RKO (cell line): ENCODE results near the gene ABCA1.
"Not testable (repeated sequence)": the region's sequence is repeated elsewhere in the genome, so short reads cannot be mapped to it uniquely, and the experiment has no call there.

ENCODE experiments used
- DNase-seq: peaks from one replicate; pipeline ENCODE4 v3.0.0-alpha.2; 2016; ENCODE audit warnings: low spot score

The ABCA1 gene

DNA sequence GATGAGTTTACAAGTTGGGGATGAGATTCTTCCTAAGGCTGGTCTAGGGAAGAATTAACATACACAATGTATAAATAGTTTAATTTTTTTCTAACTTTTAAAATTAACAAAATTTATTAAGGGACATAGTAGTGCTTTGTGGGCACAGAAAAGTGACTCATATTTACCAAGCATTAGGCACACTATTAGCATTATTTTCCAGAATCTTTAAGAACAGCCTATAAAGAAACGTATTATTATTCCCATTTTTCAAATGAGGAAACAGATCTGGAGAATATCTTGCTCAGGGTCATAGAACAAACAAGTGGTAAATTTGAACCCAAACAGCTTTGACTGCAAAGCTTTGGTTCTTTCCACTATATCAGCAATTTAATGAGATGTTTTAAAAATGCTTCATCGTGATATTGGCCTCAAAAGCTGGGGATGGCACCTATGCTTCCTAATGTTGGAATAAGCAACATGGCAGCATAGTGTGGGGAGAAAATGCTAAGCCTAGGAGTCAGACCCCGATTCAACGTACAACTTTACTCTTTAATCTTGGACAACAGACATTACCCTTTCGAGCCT lies 55.9 kb downstream of the ABCA1 start:
- DNase-seq = no peak

DNA sequence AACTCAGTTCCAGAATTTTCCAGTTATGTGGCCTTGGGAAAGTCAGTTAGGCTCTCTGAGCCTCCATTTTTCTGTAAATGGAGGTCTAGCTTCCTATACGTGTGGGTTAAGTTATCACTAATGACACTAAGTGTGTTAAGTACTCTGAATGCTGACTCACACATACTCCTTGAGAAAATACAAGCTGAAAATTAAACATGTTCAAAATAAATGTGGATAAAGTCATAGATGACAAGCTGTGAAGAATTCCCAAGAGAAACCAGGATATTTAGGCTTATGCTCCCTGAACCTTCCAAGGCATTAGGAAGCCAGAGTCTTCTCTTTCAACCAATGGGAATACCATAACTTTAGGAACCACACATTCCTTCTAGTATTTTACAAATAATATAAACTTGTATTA lies 58.1 kb downstream of the ABCA1 start:
- no peak for DNase-seq

DNA sequence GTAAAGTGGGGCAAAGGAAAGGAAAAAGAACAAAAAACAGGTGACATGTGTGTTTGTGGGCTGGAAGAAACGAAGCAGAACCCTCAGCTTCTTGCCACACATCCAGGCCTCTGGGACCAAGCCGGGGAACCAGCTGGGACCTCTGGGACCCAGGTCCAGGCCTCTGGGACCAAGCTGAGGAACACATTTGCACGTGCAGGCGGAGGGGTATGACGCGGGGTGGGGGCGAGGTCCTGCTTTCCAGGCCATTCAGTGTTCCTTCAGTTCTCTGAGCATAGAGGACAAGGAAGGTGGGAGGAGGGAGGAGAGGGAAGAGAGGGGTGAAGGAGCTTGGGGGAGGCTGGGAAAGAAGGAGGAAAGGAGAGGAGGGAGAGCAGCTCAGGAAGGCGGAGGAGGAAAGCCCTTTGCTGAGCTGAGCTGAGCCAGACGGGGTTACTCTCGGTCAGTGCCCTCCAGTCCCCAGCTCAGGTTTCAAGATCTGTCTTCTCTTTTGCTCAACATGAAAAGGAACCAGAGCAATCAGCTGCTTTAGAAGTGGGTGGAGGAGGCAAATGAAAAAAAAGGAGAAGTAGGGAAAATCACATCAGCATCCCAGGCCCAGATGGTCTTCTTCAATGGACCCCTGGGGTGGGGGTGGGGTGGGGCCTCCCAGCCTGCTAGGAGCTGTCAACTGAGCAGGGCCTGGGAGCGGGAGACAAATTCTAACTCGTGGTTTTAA lies 59.1 kb downstream of the ABCA1 start:
- peak; percentile 28 for DNase-seq

DNA sequence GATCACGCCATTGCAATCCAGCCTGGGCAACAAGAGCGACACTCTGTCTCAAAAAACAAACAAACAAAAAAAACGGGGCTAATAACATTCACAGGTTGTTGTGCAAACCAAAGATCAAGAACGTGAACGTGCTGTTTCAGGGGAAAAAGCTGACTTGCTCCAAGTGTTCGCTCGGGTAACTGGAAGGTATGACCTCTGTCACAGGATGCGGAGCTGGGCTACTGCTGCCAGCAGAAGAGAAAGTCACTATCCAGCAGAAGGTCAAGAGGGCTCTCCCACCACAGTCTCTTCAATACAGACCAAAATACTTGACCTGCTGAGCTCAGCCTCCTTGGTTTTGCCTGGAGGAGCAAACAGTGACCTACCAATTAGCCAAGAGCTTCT lies 59.7 kb downstream of the ABCA1 start:
- no peak for DNase-seq

DNA sequence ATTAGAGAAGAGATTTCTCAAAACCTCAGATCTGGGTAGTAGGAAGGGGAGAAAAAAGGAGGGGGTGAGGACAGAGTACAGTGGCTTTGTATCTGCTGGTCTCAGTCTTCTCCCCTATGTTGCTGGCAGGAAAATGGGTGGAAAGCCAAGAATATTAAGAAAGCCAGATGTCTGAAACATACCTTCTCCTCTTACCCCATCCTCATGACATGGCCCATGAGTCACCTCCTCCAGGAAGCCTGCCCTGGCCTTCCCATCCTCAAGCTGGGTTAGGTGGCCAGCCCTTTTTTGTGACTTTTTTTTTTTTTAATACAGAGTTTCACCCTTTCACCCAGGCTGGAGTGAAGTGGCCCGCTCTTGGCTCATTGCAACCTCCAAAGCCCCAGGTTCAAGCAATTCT lies 61.8 kb downstream of the ABCA1 start:
- DNase-seq = peak; percentile 62

DNA sequence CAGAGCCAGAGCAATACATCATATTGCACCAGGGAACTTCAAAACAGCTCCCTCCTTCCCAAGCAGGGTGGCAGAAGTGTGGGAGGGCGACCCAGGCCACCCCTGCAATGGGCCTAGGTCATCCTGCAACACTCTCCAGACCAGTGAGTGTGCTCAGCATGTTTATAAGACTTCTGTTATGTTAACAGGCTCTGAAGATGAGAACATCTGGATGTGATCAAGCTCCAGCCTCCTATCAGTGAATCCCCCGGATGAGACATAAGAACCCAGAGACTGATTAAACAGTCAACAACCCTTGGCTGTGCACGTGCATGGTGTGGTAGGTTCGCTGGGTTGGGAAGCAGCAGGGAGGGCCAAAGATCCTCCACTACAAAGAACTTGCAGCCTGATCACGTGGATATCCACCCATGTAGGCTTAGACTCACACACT lies 63.3 kb downstream of the ABCA1 start:
- DNase-seq = no peak

DNA sequence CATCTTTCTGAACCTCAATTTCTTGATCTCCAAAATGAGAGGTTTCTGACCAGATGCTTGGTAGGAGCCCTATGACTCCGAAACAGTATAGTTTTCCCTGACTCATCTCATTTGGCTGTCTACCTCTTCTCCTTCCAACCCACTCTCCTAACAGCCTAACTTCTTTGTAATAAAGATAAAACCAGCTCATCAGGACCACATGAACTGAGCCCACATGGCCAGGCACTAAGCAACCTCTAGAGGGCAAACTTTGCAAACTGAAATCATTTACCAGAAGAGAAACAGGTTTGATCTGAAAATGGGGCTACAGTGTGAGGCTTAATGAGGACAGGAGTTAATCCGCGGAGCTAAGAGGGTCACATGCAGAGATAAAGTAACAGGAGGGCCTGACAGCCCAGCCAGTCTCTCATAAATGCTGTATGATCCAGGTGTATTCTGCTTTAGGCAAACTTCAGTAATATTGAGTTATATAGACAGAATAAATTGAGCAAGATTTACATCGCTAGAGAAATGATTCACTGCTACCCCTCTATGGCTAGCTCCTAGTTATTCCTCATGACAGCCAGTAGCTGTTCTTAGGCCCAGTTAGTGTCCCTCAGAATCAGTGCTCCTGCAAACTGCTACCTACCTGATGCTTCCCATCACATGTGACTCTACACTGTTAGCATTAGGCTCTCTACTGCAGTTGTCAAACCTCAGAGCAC lies 64.6 kb downstream of the ABCA1 start:
- peak; percentile 92 for DNase-seq

DNA sequence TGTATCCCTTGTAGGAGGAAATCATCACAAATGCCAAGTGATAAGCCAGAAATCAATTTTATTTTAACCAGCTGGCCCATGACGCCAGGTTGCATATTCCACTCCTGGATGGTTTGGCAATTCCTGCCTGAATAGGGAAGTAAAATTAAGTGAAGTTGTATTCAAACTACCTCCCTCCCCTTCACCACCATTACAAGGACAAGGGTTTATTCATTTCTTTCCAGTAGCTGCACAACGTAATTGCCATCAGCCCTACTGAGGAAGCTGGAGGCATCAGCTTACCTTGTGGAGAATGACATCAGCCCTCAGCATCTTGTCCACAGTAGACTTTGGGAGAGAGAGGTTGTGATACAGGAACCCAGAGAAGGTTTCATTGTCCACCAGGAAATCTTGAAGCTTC lies 66.6 kb downstream of the ABCA1 start:
- DNase-seq = no peak

DNA sequence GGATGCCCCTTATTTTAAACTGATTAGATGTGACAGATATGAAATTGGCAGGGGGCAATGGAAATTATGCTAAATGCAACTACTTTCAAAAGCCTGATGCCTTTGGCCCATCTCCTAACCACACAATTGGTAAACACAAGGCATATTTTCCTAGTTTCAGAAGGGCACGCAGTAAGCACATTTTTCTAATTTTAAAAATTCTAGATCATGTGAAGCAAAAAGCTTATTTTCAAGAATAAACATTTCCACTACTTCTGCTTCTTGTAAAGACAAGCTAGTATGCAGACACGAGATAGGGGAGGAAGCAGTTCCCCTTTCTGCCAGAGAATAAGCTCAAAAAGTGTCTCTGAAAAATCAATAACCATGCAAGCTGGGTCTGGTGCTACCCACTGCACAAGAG lies 67.7 kb downstream of the ABCA1 start:
- no peak for DNase-seq

DNA sequence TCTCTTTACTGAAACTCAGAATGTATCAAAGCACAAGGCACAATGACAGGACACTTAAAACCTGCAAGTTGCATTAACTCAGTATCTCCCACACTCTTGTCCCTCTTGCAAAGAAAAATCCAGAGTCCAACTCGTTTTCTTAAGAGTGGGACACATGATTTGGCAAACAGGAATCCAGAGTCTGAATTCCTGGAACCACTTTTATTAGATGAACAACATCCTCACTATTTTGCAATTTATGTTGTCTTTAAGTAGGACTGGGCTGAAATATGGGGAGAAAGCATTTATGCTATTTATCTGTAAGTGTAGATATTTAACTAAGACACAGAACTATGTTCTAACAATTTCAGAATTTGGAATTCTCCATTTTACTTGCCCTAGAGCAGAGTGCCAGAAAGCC lies 69.1 kb downstream of the ABCA1 start:
- DNase-seq = no peak

DNA sequence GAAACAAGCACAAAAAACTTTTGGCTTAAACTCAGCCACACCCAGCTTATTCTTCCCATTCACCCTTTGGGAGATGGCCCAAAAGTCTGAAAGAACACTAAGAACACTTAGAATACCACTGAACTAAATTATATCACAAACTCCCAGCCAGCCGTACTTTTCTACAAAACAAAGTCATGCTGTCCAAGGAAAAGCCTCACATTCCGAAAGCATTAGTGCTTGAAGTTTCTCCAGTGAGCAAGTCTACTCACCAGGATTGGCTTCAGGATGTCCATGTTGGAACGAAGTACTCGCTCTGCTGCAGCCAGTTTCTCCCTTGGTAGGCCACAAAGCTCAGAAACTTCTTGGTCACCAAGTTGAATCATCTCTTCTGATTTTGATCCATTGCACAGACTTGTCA lies 69.7 kb downstream of the ABCA1 start:
- DNase-seq = no peak

DNA sequence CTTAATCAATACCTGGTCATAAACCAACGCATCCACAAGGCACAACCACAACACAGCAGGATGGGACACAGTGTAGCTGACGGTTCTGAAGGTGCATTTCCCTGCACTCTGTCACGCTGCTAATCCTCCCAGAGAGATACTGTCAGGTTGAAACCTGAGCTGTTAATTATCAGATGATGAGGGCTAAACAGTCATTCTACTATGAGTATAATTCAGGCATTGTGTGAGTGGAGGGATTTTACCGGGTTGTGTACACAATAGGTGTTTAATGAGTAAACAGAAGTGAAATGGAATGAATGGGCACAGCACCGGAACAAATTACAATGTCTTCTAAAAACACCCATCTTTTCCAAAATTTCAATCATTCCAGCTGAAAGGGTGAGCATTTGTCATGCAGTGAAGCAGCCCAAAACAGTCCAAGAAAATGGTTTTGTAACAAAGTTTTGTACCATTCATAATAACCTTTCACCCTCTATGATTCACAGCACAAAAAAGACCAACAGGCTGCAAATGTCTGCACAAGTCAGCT lies 71.5 kb downstream of the ABCA1 start:
- DNase-seq = no peak

DNA sequence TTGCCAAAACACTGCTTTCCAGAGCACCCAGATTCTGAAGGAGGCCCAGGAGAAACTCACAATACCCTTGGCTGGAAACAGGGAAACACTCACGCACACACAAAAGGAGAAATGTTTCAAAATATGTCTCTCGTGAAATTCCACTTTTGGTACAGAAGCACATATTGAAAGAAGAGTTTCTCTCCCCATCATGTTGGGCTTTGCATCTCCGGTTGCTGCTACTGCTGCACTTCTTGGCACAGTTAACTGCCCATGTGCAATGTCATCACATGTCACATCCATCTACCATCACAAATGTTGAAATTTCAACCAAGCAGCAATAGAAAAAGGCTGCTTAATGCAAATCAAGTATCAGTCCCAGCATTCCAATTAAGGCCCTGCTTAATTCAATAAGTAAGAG lies 72.1 kb downstream of the ABCA1 start:
- DNase-seq = no peak

DNA sequence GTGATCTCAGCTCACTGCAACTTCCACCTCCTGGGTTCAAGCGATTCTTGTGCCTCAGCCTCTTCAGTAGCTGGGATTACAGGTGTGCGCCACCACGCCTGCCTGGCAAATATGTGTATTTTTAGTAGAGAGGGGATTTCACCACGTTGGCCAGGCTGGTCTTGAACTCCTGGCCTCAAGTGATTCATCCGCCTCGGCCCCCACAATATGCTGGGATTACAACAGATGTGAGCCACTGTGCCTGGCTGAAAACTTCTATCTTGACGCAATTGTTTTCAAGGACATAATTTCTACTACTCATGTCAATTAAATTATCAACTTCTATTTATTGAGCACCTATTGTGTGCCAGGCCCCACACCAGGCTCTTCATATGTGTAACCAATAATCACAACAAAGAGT lies 72.7 kb downstream of the ABCA1 start:
- DNase-seq = not testable (repeated sequence)

DNA sequence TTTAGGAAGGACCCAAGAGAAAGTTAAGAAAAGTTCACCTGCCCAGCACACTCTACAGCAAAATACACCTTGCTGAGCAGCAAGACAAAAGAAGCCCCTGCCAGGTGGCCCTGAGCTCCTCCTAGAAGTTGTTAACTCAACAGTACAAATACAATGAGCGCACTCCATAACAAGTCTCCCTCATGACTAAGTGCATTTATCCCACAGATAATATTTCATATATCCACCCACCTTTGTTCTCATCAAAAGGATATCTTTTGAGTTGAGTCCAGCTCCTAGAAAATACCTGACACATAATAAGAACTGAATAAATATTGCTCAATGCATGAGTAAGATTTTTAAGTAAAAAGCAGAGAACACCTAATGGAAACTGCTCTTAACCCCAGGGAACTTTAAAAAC lies 73.3 kb downstream of the ABCA1 start:
- DNase-seq = no peak

DNA sequence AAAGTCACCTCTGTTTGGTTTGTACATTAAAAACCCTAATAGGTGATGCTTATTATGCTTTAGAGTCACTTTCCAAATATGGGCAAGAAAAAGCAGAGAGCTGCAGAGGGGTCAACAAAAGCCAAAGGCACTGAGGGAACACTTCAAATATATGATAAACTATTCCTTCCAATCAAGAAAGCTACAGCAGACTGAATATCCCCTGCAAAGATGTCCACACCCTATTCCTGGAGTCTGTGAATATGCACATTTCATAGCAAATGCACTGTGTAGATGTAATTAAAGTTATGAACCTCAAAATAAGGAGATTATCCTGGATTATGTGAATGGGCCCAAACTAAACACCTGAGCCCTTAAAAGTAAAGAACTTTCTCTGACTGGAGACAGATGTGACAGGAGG lies 74.3 kb downstream of the ABCA1 start:
- no peak for DNase-seq

DNA sequence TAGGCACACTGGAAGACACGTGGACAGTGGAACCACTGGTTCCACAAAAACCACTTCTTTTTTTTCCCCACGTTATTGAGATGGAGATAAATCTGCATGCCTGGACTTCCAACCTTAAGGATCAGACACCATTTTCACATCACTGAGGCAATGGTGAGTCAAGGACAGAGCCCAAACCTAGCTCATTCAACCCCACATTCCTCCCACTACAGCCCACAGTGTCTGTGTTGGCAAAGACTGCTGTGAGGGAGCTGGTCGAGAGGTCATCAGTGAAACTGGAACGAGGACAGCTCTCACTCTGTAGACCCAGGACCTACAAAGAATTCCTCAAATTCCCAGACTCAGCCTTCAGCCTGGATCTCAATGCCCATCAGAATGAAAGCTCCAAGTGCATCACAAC lies 74.8 kb downstream of the ABCA1 start:
- DNase-seq = no peak

DNA sequence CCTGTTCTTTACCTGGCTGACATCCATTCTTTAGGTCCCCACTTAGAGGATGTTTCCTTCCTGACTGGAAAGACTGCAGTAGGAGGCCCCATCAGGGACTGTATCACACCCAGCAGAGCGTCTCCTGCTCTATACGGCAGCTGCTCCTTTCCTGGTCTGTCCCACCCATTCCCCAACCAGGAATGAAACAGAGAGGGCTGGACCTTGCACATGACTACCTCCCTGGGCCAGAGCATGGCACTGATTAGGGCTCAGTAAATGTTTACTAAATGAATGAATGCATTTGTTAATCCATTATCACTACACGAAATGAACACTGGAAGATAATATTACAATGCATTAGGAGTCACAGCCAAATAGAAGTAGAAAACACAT lies 76.4 kb downstream of the ABCA1 start:
- DNase-seq = no peak

DNA sequence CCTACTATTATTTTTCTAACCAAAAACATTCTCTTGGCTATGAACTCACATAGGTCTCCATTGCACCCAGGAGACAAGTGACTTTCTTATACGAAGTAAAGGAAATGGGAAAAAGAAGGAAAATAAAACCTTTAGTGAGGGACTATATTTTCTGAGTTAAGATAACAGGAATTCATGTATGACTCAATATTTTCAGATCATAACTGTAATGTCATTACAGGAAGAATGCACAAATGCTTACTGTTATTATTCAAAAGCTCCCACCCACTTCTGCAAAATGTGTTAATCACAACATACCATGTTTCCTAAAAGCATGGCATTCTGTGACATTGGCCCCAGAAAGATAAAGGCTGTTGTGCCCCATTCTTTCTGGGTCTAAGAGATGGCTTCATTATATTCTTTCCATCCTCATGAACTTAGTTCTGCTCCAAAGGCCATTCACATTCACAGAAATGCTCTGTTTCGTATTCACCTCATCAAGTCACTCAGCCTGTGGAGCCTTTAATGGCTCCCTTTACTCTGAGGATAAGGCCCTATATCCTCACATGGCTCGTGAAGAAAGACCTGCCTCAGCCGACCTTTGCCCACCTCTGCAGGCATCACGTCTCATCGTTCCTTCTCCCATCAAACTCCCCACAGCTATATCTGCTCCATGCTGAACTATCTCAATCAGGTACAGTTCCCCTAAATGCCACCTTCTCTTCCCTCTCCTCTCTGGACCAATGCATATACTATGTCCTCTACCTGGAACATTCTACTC lies 77.0 kb downstream of the ABCA1 start:
- DNase-seq = no peak

DNA sequence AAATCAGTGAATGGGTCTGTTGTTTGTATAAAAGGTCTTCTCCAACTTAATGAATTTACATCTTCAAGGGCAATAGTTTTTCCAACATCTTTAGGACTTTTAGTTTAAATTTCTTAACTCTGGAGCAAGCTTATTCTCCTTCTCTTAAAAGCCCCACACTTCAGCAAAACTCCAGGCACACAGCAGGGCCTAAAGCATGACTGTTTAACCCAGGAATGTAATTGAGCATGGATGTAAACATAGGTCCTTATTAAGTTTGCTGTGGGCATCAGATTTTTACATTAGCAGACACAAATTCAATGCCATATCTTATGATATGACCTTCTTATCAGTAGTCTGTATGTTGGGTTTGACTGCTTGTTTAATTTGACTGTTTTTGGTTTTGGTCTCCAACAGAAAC lies 78.9 kb downstream of the ABCA1 start:
- no peak for DNase-seq

DNA sequence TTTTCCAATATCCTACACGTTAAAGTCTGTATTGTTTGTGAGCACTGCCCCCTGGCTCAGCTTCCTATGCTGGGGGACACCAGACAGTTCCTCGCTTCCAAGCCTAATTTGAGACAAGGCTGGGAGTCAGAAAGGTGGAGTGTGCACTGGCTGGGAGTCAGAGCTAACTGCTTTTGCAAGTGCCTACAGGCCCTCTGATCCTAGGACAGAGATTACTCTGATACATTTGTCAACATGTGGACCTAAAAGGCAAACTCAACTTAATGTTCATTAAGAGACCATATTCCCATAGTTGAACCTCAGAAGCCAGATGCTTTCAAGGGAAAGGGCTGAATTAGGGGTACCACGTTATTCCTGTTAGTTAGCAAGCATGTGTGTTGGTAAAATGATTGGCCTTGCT lies 83.2 kb downstream of the ABCA1 start:
- DNase-seq = no peak

DNA sequence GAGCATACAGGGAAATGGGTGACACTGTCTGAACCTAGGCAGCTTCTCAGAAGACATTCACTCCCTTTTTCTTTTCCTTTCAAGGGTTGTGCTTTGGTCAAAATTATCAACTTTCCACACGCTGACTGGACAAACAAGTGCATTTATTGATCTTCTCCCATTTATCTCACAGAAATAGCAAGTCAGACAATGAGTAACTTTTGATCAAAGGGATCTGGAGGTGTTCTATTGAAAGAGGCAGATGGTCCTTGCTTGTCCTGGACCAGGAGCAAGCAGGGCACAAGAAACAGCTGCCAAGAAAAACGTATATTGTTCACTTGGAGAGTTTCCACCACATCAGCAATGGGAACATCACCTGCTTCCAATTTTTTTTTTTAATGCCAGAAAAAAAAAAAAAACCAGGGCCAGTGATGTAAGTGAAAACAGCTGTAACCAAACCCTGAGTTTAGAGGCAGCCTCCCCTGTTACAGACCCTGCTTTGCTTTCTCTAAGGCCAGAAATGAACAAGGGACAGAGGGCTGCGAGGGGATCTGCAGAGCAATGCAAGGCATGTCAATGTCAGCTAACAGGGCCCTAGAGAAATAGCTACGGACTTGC lies 84.2 kb downstream of the ABCA1 start:
- DNase-seq = no peak
